GM21786 (cell line): Measurements from ENCODE around the gene PDZRN3.
"Not testable (repeated sequence)": the region's sequence is repeated elsewhere in the genome, so short reads cannot be mapped to it uniquely, and the experiment has no call there.

Experiments used
- ATAC-seq: cut with Tn5 transposase; IDR thresholded peaks from one replicate; pipeline ENCODE4 v1.9.1; 2021; ENCODE audit not compliant: unreplicated experiment

PDZRN3 gene

GRCh38 chr3:73592154-73593144 is 32.3 kb downstream of the PDZRN3 start:
- no peak for ATAC-seq

GRCh38 chr3:73591286-73591800 is 33.4 kb downstream of the PDZRN3 start:
- ATAC-seq = no peak

GRCh38 chr3:73586628-73587027 is 38.1 kb downstream of the PDZRN3 start:
- no peak for ATAC-seq

- ATAC-seq = no peak
These were observed 38.6 kb downstream of the PDZRN3 start for GRCh38 chr3:73586190-73586589.

- ATAC-seq = no peak
These were observed 39.9 kb downstream of the PDZRN3 start for GRCh38 chr3:73584873-73585272.

GRCh38 chr3:73582535-73582934 is 42.2 kb downstream of the PDZRN3 start:
- no peak for ATAC-seq

- ATAC-seq = no peak
These were observed 43.5 kb downstream of the PDZRN3 start for GRCh38 chr3:73581134-73581846.

GRCh38 chr3:73580343-73580742 is 44.4 kb downstream of the PDZRN3 start:
- ATAC-seq = no peak

GRCh38 chr3:73577704-73578103 is 47.0 kb downstream of the PDZRN3 start:
- ATAC-seq = no peak

GRCh38 chr3:73576999-73577461 is 47.7 kb downstream of the PDZRN3 start:
- no peak for ATAC-seq

GRCh38 chr3:73575953-73576352 is 48.8 kb downstream of the PDZRN3 start:
- ATAC-seq = no peak

- no peak for ATAC-seq
These were observed 49.2 kb downstream of the PDZRN3 start for GRCh38 chr3:73575519-73575918.

GRCh38 chr3:73573204-73573603 is 51.5 kb downstream of the PDZRN3 start:
- ATAC-seq = no peak

GRCh38 chr3:73572368-73572767 is 52.4 kb downstream of the PDZRN3 start:
- no peak for ATAC-seq

GRCh38 chr3:73571238-73571794 is 53.4 kb downstream of the PDZRN3 start:
- ATAC-seq = no peak

GRCh38 chr3:73569246-73569760 is 55.4 kb downstream of the PDZRN3 start:
- no peak for ATAC-seq

- no peak for ATAC-seq
These were observed 56.3 kb downstream of the PDZRN3 start for GRCh38 chr3:73568371-73568862.

GRCh38 chr3:73565374-73565773 is 59.4 kb downstream of the PDZRN3 start:
- ATAC-seq = not testable (repeated sequence)

- no peak for ATAC-seq
These were observed 60.7 kb downstream of the PDZRN3 start for GRCh38 chr3:73563896-73564582.

GRCh38 chr3:73561494-73561893 is 63.2 kb downstream of the PDZRN3 start:
- no peak for ATAC-seq
